Transverse colon (tissue), 4 donors: ENCODE results near the gene FAM170A.

Experiments used
- POLR2AphosphoS5 ChIP-seq, 3 donors: sonication (generic); formaldehyde crosslinking; IDR thresholded peaks; one replicate each; pipeline ENCODE4 v1.6.1; 2016; ENCODE audit warnings: antibody characterized with exemption in 3 of 3
- TF ChIP-seq, protein P1 (sequence below), 5 experiments: fragments of 200-600 bp in 3 of 5; fragments of 450-650 bp in 2 of 5; sonication (generic) in 3 of 5; IDR thresholded peaks; 1 replicate in 2 of 5; 2 replicates in 3 of 5; pipeline ENCODE4 v1.5.1; 2016 to 2017; ENCODE audit warnings: antibody characterized with exemption in 5 of 5, inconsistent platforms in 3 of 5, mild to moderate bottlenecking in 2 of 5, moderate library complexity in 1 of 5

DNA sequence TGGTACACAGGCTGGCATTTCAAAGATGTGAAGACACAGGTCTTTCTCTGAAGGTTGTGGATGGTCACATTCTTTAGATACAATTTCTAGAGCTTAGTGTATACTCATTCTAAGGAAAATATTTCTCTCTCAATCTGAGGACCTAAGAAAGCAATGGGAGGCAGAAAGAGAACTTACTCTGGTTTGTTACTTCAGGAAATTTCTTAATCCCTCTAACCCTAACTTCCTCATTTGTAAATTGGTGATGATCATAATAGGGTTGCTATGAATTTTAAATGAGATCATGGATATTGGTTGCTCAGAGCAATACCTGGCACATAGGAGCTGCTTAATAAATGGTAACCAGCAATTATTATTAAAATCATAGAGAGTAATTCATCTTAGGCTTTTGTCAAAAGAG is 22.1 kb downstream of the FAM170A start:
- TF ChIP-seq, protein P1, sequence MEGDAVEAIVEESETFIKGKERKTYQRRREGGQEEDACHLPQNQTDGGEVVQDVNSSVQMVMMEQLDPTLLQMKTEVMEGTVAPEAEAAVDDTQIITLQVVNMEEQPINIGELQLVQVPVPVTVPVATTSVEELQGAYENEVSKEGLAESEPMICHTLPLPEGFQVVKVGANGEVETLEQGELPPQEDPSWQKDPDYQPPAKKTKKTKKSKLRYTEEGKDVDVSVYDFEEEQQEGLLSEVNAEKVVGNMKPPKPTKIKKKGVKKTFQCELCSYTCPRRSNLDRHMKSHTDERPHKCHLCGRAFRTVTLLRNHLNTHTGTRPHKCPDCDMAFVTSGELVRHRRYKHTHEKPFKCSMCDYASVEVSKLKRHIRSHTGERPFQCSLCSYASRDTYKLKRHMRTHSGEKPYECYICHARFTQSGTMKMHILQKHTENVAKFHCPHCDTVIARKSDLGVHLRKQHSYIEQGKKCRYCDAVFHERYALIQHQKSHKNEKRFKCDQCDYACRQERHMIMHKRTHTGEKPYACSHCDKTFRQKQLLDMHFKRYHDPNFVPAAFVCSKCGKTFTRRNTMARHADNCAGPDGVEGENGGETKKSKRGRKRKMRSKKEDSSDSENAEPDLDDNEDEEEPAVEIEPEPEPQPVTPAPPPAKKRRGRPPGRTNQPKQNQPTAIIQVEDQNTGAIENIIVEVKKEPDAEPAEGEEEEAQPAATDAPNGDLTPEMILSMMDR (IDR thresholded peaks at IDR 0.05): no peak
- TF ChIP-seq POLR2AphosphoS5 (IDR thresholded peaks at IDR 0.05): no peak
